HEK293 (cell line): ENCODE data around the gene CDH24.

ENCODE experiments used
- CTCF ChIA-PET: fragments of 350-600 bp; formaldehyde crosslinking; extraction: SDS; loops from one replicate; lab custom pipeline; 2021; ENCODE audit warnings: antibody characterized with exemption; lab: Yijun Ruan, JAX
- POLR2A ChIA-PET: fragments of 300-600 bp; formaldehyde crosslinking; extraction: SDS; loops from one replicate; lab custom pipeline; 2020; ENCODE audit warnings: antibody characterized with exemption, inconsistent platforms; lab: Yijun Ruan, JAX
- H3K27ac ChIP-seq: fragments of 200-500 bp; sonication (Bioruptor generic); 2 replicates; pipeline ENCODE4 v1.5.1; 2014; ENCODE audit warnings: low read depth, low read length, control low read depth, inconsistent platforms; ENCODE audit errors: extremely low read depth
- H3K36me3 ChIP-seq, 2 experiments: fragments of 200-500 bp in 1 of 2; sonication (Bioruptor generic) in 1 of 2; 1 replicate in 1 of 2; 2 replicates in 1 of 2; pipeline ENCODE4 v1.5.1; 2014 to 2017; ENCODE audit warnings: inconsistent platforms in 2 of 2, low read length in 2 of 2; ENCODE audit not compliant: control insufficient read depth in 2 of 2, insufficient read depth in 1 of 2
- H3K4me1 ChIP-seq: fragments of 200-500 bp; sonication (Bioruptor generic); 2 replicates; pipeline ENCODE4 v1.5.1; 2014; ENCODE audit warnings: mild to moderate bottlenecking, low read length, inconsistent platforms; ENCODE audit not compliant: control insufficient read depth, insufficient read depth
- H3K4me3 ChIP-seq: 2 replicates; pipeline ENCODE4 v1.5.1; 2011; ENCODE audit warnings: low read depth, mild to moderate bottlenecking, control low read depth, low read length, moderate library complexity
- H3K9me3 ChIP-seq: fragments of 200-500 bp; sonication (Bioruptor generic); 2 replicates; pipeline ENCODE4 v1.5.1; 2014; ENCODE audit warnings: low read depth, low read length, inconsistent platforms; ENCODE audit not compliant: control insufficient read depth, insufficient read depth
- CTCF ChIP-seq: fragments of 450-650 bp; formaldehyde crosslinking; IDR thresholded peaks from 2 replicates; pipeline ENCODE4 v1.5.1; 2016; ENCODE audit warnings: missing biosample characterization, missing genetic modification characterization
- EGR2 ChIP-seq: fragments of 450-650 bp; formaldehyde crosslinking; IDR thresholded peaks from 2 replicates; pipeline ENCODE4 v1.5.1; 2016; ENCODE audit warnings: low read depth, missing biosample characterization, missing genetic modification characterization
- KLF1 ChIP-seq: fragments of 450-650 bp; formaldehyde crosslinking; IDR thresholded peaks from 2 replicates; pipeline ENCODE4 v1.5.1; 2016; ENCODE audit warnings: missing biosample characterization, missing genetic modification characterization
- KLF17 ChIP-seq: fragments of 450-650 bp; formaldehyde crosslinking; IDR thresholded peaks from 2 replicates; pipeline ENCODE4 v1.5.1; 2016; ENCODE audit warnings: missing biosample characterization, missing genetic modification characterization
- PBX3 ChIP-seq: sonication (generic); formaldehyde crosslinking; IDR thresholded peaks from 2 replicates; pipeline ENCODE4 v1.8.1; 2022; ENCODE audit warnings: mild to moderate bottlenecking, moderate library complexity, missing genetic modification reagents
- REPIN1 ChIP-seq: fragments of 450-650 bp; formaldehyde crosslinking; IDR thresholded peaks from 2 replicates; pipeline ENCODE4 v1.5.1; 2017; ENCODE audit warnings: missing biosample characterization, missing genetic modification characterization, low read depth
- ZNF174 ChIP-seq: fragments of 450-650 bp; formaldehyde crosslinking; IDR thresholded peaks from 2 replicates; pipeline ENCODE4 v1.5.0; 2017; ENCODE audit warnings: missing biosample characterization, mild to moderate bottlenecking, missing genetic modification characterization
- ZNF341 ChIP-seq: fragments of 450-650 bp; formaldehyde crosslinking; IDR thresholded peaks from 2 replicates; pipeline ENCODE4; 2016; ENCODE audit warnings: low read depth, missing biosample characterization, missing genetic modification characterization
- ZNF350 ChIP-seq: fragments of 450-650 bp; formaldehyde crosslinking; IDR thresholded peaks from 2 replicates; pipeline ENCODE4 v1.5.0; 2017; ENCODE audit warnings: missing biosample characterization, mild to moderate bottlenecking, missing genetic modification characterization
- ZNF48 ChIP-seq: fragments of 450-650 bp; formaldehyde crosslinking; IDR thresholded peaks from 2 replicates; pipeline ENCODE4 v1.5.1; 2016; ENCODE audit warnings: missing biosample characterization, missing genetic modification characterization
- ZNF600 ChIP-seq: fragments of 450-650 bp; formaldehyde crosslinking; IDR thresholded peaks from 2 replicates; pipeline ENCODE4 v1.5.1; 2016; ENCODE audit warnings: missing biosample characterization, missing genetic modification characterization
- ZNF701 ChIP-seq: fragments of 450-650 bp; formaldehyde crosslinking; IDR thresholded peaks from 2 replicates; pipeline ENCODE4 v1.5.1; 2016; ENCODE audit warnings: missing biosample characterization, missing genetic modification characterization
- ZNF768 ChIP-seq: fragments of 450-650 bp; formaldehyde crosslinking; IDR thresholded peaks from 2 replicates; pipeline ENCODE4 v1.5.1; 2018; ENCODE audit warnings: missing biosample characterization, mild to moderate bottlenecking, missing genetic modification characterization
- ZSCAN5A ChIP-seq: fragments of 450-650 bp; formaldehyde crosslinking; IDR thresholded peaks from 2 replicates; pipeline ENCODE4 v1.5.1; 2016; ENCODE audit warnings: missing biosample characterization, missing genetic modification characterization

CDH24 gene

GRCh38 chr14:23023795-23024152 is 33.5 kb downstream of the CDH24 start:
- Histone ChIP-seq H3K27ac (no peak overlapping the region), H3K36me3 (peaks cover 12 to 31% of the 10 kb centered on the region in 2 experiments)

GRCh38 chr14:23023022-23023794 is 34.1 kb downstream of the CDH24 start:
- H3K36me3 ChIP-seq, result peaks cover 8 to 25% of the 10 kb centered on the region in 2 experiments; a peak in 2 of 3 replicates
- H3K4me3 ChIP-seq, result no peak overlapping the region
- ChIA-PET POLR2A (interaction anchor here (0.6 to 2.3 kb wide), 9 partner anchors 9 to 279 kb away, joined by 3 to 9 read pairs (median 5); partner anchors contain the start of genes AJUBA, HAUS4, PSMB11 and PSMB5), CTCF (interaction anchor here (0.8 to 1.3 kb wide), 2 partner anchors 35 to 52 kb away, joined by 3 to 4 read pairs; partner anchors contain the start of gene CDH24)
- peaks cover 12% of the 10 kb centered on the region for H3K4me1 ChIP-seq
- H3K9me3 ChIP-seq, result no peaks in the 10 kb centered on the region
- no peak overlapping the region for H3K27ac ChIP-seq
- TF ChIP-seq ZSCAN5A (tag by site-specific recombination) (no peak), ZNF48 (tag by site-specific recombination) (no peak), EGR2 (tag by site-specific recombination) (peak; percentile 16; the same call in 1 of the 2 replicates), ZNF174 (tag by site-specific recombination) (no peak), ZNF768 (no peak), ZNF701 (tag by site-specific recombination) (no peak), PBX3 (no peak), KLF17 (tag by site-specific recombination) (no peak)

More at GRCh38 chr14:23023795-23024152, 33.5 kb downstream of the CDH24 start:
- H3K4me3 ChIP-seq, result no peak overlapping the region
- peaks cover 12% of the 10 kb centered on the region for H3K4me1 ChIP-seq
- ChIA-PET POLR2A (interaction anchor here (0.5 to 2.3 kb wide), 10 partner anchors 8 to 278 kb away, joined by 3 to 9 read pairs (median 5); partner anchors contain the start of genes AJUBA, HAUS4, PSMB11 and PSMB5), CTCF (interaction anchor here (0.8 to 1.7 kb wide), 4 partner anchors 17 to 52 kb away, joined by 3 to 4 read pairs (median 4); partner anchors contain the start of gene CDH24)
- no peaks in the 10 kb centered on the region for H3K9me3 ChIP-seq
- 0 out of 2 replicates have a peak, but pooled peaks have one; percentile 16 for TF ChIP-seq ZNF600 (tag by site-specific recombination)
- no peak for TF ChIP-seq REPIN1
- no peak for TF ChIP-seq CTCF
- TF ChIP-seq ZNF350 (tag by site-specific recombination), result no peak

GRCh38 chr14:23021889-23022442 is 35.4 kb downstream of the CDH24 start:
- TF ChIP-seq KLF1 (tag by site-specific recombination), result no peak
- TF ChIP-seq ZNF341 (tag by site-specific recombination), result peak; percentile 77
- Histone ChIP-seq H3K4me1 (peaks cover 12% of the 10 kb centered on the region), H3K27ac (no peak overlapping the region), H3K4me3 (no peak overlapping the region), H3K36me3 (peaks cover 5 to 23% of the 10 kb centered on the region in 2 experiments; a peak in 2 of 3 replicates), H3K9me3 (no peaks in the 10 kb centered on the region)
- CTCF ChIA-PET, result interaction anchor here (0.6 to 1.3 kb wide), 3 partner anchors 27 to 33 kb away, joined by 3 to 6 read pairs (median 3); no protein-coding TSS in a partner anchor
- POLR2A ChIA-PET, result interaction anchor here (0.6 kb wide), 1 partner anchor 12 kb away, joined by 3 read pairs; no protein-coding TSS in a partner anchor
